NCI-H82 (cell line): ENCODE measurements around the gene SPOCD1.
A peak's percentile ranks its signal among the peaks of the same experiment; 100 is the strongest.

ENCODE experiments used
- DNase-seq: peaks from one replicate; lab custom pipeline; 2025; lab: John Stamatoyannopoulos, UW

SPOCD1 gene

GRCh38 chr1:31755850-31756492 lies 59.9 kb downstream of the SPOCD1 start:
- DNase-seq = no peak

GRCh38 chr1:31755197-31755611 lies 60.6 kb downstream of the SPOCD1 start:
- DNase-seq = no peak

GRCh38 chr1:31754397-31754796 lies 61.4 kb downstream of the SPOCD1 start:
- no peak for DNase-seq

- peak; percentile 28 for DNase-seq
These were observed 62.0 kb downstream of the SPOCD1 start for GRCh38 chr1:31753707-31754349.

- no peak for DNase-seq
These were observed 62.8 kb downstream of the SPOCD1 start for GRCh38 chr1:31752952-31753475.

GRCh38 chr1:31752258-31752657 lies 63.6 kb downstream of the SPOCD1 start:
- no peak for DNase-seq

GRCh38 chr1:31751822-31752241 lies 64.0 kb downstream of the SPOCD1 start:
- DNase-seq = no peak

- no peak for DNase-seq
These were observed 64.8 kb downstream of the SPOCD1 start for GRCh38 chr1:31750858-31751510.

- no peak for DNase-seq
These were observed 65.8 kb downstream of the SPOCD1 start for GRCh38 chr1:31749785-31750735.

- DNase-seq = no peak
These were observed 67.5 kb downstream of the SPOCD1 start for GRCh38 chr1:31748365-31748764.

- no peak for DNase-seq
These were observed 68.5 kb downstream of the SPOCD1 start for GRCh38 chr1:31747304-31747703.

GRCh38 chr1:31746687-31747086 lies 69.1 kb downstream of the SPOCD1 start:
- DNase-seq = no peak

- DNase-seq = no peak
These were observed 69.7 kb downstream of the SPOCD1 start for GRCh38 chr1:31745946-31746670.

GRCh38 chr1:31745096-31745945 lies 70.5 kb downstream of the SPOCD1 start:
- DNase-seq = peak; percentile 82

GRCh38 chr1:31744165-31744888 lies 71.5 kb downstream of the SPOCD1 start:
- no peak for DNase-seq

GRCh38 chr1:31742462-31743212 lies 73.2 kb downstream of the SPOCD1 start:
- DNase-seq = peak; percentile 20
